ENCODE results near the gene KMT2B.

KMT2B gene

DNA sequence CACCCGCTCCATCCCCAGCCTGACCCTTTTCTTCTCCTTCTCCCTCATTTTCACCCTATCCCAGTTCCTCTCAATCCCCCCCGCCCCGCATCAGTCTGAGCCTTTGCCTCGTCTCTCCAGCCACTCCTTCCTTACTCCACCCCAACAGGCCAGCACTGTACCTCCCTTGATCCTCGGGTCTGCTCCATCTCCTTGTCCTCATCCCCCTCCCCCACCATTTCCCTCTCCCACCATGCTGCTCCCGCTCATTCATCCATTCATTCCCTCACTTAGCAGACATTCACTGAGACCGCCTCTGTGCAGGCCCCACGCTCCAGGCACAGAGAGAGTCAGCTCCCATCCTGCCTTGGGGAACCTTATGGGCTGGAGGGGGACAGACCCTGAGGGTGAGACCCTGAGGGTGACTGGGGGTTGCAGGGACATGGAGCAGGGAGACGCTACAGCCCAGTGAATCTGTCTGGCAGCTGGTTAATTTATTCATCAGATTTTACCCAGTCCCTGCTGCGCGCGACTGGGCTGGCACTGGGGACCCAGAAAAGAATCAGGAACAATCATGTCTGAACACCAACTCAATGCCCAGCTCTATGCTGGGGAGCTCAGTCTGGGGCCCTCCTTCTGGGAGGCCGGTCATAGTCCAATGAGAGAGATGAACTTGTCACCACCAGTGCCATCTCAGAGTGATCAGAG is 58.4 kb downstream of the KMT2B start:
- no peak for TF ChIP-seq CTCF (IDR thresholded peaks at IDR 0.05; ENCODE audit: control insufficient read depth, extremely low read depth, insufficient read depth)
- peak overlapping the region; percentile 69 for H3K4me3 ChIP-seq (ENCODE audit: low read depth, low read length)
- DNase-seq (ENCODE audit: low read depth): no peak

GRCh38 chr19:35777086-35777841 is 59.5 kb downstream of the KMT2B start:
- no peak for TF ChIP-seq CTCF (IDR thresholded peaks at IDR 0.05; ENCODE audit: control insufficient read depth, extremely low read depth, insufficient read depth)
- no peak for DNase-seq (ENCODE audit: low read depth)
- no peak overlapping the region for H3K4me3 ChIP-seq (ENCODE audit: low read depth, low read length)

DNA sequence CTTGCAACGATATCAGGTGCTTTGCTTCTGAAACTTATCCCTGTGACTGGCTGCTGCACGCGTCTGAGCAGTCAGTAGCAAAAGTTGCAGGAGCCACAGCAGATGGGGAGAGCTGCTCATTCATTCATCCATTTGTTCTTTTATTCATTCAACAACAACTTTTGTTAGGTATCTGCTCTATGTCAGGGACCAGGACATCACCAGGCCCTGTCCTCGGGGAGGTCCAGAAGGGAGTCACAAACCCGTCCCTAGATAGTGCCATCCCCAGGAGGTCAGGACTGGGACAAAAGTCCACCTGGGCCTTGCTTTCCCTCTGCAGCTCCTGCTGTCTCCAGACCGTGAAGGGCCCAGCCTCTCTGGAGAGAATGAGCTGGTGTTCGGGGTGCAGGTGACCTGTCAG is 60.2 kb downstream of the KMT2B start:
- no peak overlapping the region for H3K4me3 ChIP-seq (ENCODE audit: low read depth, low read length)
- TF ChIP-seq CTCF (IDR thresholded peaks at IDR 0.05; ENCODE audit: control insufficient read depth, extremely low read depth, insufficient read depth): no peak
- DNase-seq (ENCODE audit: low read depth): no peak

DNA sequence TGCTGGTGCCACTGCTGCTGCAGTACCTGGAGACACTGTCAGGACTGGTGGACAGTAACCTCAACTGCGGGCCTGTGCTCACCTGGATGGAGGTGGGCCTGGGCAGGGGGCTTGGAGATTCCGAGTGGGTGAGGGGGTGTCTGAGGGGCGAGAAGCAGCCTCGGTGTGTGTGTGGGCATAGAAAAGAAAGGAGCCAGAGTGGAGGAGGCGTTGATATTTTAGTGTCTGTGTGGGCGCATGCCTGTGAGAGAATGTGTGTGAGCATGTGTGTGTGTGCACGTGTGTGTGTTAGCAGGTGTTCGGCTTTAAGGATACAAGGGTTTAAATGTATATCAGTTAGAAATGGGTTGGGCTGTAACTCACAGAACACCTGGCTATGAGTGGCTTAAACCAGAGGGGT is 61.2 kb downstream of the KMT2B start:
- H3K4me3 ChIP-seq (ENCODE audit: low read depth, low read length): no peak overlapping the region
- TF ChIP-seq CTCF (IDR thresholded peaks at IDR 0.05; ENCODE audit: control insufficient read depth, extremely low read depth, insufficient read depth): no peak
- no peak for DNase-seq (ENCODE audit: low read depth)

DNA sequence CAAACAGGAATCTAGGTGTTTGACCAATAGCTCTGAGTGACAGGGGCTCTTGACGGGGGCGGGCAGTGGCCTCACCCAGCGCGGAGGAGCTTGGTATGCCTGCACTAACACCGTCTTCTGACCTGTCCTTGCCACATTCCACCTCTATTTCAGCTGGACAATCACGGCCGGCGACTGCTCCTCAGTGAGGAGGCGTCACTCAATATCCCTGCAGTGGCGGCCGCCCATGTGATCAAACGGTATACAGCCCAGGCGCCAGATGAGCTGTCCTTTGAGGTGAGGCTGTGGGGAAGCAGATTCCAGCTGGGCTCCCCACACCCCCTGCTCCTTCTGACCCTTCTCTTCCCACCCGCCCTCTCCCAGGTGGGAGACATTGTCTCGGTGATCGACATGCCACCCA is 62.3 kb downstream of the KMT2B start:
- TF ChIP-seq CTCF (IDR thresholded peaks at IDR 0.05; ENCODE audit: control insufficient read depth, extremely low read depth, insufficient read depth): no peak
- no peak for DNase-seq (ENCODE audit: low read depth)
- no peak overlapping the region for H3K4me3 ChIP-seq (ENCODE audit: low read depth, low read length)

DNA sequence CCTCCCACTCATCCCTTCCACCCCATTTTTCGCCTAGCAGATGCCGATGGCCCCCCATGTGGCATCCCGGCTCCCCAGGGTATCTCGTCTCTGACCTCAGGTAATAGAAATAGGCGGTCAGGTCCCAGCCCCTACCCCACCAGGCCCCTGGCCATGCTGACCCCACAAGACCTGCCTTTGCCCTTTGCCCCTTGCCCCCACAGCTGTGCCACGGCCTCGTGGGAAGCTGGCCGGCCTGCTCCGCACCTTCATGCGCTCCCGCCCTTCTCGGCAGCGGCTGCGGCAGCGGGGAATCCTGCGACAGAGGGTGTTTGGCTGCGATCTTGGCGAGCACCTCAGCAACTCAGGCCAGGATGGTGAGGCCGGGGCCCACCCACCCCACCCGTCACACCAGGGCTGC is 62.9 kb downstream of the KMT2B start:
- H3K4me3 ChIP-seq (ENCODE audit: low read depth, low read length): no peak overlapping the region
- DNase-seq (ENCODE audit: low read depth): no peak
- no peak for TF ChIP-seq CTCF (IDR thresholded peaks at IDR 0.05; ENCODE audit: control insufficient read depth, extremely low read depth, insufficient read depth)

Data from LNCaP clone FGC (cell line).